ENCODE results near the gene MAD1L1.

The MAD1L1 gene

DNA sequence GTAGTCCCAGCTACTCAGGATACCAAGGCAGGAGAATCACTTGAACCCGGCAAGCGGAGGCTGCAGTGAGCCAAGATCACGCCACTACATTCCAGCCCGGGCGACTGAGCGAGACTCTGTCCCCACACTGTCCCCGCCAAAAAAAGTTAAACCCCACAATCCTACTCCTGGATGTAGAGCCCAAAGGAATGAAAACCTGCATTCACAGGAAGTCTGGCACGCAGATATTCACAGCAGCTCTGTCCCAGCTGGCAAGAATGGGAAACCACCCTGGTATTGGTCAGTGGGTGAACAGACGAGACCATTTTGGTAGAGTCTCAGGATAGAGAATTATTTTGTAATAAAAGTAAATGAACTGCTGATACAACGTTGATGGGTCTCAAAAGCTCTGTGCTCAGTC, 225.2 kb downstream of the MAD1L1 start:
- no peak for DNase-seq (ENCODE audit: low read depth, low spot score)
- TF ChIP-seq, protein P1, sequence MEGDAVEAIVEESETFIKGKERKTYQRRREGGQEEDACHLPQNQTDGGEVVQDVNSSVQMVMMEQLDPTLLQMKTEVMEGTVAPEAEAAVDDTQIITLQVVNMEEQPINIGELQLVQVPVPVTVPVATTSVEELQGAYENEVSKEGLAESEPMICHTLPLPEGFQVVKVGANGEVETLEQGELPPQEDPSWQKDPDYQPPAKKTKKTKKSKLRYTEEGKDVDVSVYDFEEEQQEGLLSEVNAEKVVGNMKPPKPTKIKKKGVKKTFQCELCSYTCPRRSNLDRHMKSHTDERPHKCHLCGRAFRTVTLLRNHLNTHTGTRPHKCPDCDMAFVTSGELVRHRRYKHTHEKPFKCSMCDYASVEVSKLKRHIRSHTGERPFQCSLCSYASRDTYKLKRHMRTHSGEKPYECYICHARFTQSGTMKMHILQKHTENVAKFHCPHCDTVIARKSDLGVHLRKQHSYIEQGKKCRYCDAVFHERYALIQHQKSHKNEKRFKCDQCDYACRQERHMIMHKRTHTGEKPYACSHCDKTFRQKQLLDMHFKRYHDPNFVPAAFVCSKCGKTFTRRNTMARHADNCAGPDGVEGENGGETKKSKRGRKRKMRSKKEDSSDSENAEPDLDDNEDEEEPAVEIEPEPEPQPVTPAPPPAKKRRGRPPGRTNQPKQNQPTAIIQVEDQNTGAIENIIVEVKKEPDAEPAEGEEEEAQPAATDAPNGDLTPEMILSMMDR (IDR thresholded peaks at IDR 0.05; ENCODE audit: low read depth, low read length) = no peak
- H3K4me3 ChIP-seq (ENCODE audit: low read depth, low read length) = no peak overlapping the region
- in situ Hi-C loops (cut with HindIII; ENCODE audit: low sequenced_read_pairs) = no loop called here

DNA sequence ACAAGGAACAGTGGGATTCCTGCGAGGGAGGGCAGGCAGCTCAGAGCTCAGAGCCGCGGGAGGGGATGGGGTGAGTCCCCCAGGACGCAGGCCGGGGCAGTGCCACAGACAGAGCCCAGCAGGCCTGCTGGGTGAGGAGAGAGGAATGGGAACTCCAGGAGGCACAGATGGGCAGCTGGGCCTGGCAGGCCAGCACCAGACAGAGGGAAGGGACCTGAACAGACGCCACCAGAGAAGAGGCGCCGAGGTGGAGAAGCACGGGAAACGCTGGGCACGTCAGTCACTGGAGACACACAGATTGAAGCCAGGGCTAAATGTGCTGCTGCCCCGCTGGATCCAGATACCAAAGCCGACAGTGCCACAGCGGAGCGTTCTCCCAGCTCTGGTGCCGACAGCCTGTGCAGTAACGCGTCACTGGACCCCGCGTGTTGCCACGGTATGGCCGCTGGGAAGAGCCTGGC, 225.8 kb downstream of the MAD1L1 start:
- TF ChIP-seq, protein P1 (IDR thresholded peaks at IDR 0.05; ENCODE audit: low read depth, low read length) = no peak
- DNase-seq (ENCODE audit: low read depth, low spot score) = no peak
- in situ Hi-C loops (cut with HindIII; ENCODE audit: low sequenced_read_pairs) = no loop called here

DNA sequence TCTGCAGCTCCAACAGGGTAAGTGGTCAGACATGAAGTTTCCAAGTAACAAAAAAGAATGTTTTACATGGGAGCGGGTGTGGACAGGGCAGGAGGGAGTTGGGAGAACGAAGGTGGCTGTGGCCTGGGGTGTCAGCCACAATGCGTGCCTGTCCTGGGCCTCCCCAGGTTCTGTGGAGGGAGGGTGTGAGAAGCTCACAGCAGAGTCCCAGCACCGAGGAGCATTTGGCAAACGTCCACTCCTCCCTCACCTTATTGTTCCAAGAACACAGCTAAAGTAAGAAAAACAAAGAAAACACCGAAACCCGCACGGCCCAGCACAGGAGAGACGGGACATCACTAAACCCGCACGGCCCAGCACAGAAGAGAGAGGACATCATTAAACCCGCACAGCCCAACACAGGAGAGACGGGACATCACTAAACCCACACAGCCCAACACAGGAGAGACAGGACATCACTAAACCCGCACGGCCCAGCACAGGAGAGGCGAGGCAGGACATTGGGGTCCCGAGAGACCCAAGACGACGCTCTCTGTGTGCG, 226.4 kb downstream of the MAD1L1 start:
- TF ChIP-seq, protein P1 (IDR thresholded peaks at IDR 0.05; ENCODE audit: low read depth, low read length) = no peak
- H3K4me3 ChIP-seq (ENCODE audit: low read depth, low read length) = no peak overlapping the region
- DNase-seq (ENCODE audit: low read depth, low spot score) = no peak
- in situ Hi-C loops (cut with HindIII; ENCODE audit: low sequenced_read_pairs) = no loop called here

More for the DNA sequence above, 225.8 kb downstream of the MAD1L1 start:
- no peak overlapping the region for H3K4me3 ChIP-seq (ENCODE audit: low read depth, low read length)

DNA sequence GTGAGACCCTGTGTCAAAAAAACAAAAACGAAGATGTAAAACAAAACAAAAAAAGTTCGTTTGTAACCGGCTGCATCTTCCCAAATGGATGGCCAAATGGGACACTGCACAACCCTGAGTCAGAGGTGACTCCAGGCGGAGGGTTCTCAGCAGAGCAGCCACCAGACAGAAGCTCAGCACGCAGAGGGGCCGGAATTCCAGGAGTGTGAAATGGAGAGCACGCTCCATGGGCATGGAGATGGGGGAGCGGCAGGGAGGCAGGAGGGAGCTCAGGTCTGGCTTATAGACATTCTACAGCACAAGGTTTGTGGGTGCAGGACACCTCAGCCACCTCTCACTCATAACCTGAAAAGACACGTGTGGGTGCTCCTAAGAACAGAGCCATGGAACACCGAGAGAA, 227.0 kb downstream of the MAD1L1 start:
- TF ChIP-seq, protein P1 (IDR thresholded peaks at IDR 0.05; ENCODE audit: low read depth, low read length) = no peak
- DNase-seq (ENCODE audit: low read depth, low spot score) = no peak
- in situ Hi-C loops (cut with HindIII; ENCODE audit: low sequenced_read_pairs) = no loop called here
- no peak overlapping the region for H3K4me3 ChIP-seq (ENCODE audit: low read depth, low read length)

DNA sequence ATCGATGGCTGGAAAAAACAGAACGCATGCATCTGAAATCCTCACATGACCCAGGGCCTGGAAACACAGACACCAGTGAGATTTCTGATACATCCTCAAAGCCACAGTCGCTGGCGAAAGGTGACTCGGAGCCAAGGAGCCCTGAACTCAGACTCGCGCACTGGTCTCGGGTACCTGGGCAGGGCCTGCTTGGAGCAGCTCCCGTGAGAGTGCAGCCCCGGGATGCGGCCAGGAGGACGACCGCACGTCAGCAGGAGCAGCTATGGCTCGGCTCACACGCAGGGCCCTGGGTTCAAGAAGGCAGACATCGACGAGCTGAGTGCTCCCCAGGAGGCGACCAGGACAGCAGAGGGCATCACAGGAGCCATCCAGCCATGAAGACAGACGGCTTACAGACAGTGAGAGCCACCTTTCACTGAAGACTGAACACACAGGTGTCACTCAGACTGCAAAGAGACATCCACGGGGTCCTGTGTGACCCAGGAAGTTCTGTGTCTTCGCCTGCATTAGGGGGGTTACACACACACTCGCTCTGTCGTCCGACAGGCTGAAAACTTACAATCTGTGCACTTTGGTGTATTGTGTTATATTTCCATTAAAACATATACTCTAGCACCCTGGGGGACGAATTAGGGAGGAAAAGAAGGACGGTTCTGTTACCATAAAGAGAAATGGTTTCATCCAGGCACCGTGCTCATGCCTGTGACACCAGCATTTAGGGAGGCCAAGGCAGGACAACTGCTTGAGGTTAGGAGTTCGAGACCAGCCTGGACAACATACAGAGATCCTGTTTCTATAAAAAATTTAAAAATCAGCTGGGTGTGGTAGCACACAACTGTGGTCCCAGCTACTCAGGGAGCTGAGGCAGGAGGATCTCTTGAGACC, 227.7 kb downstream of the MAD1L1 start:
- in situ Hi-C loops (cut with HindIII; ENCODE audit: low sequenced_read_pairs) = no loop called here
- no peak overlapping the region for H3K4me3 ChIP-seq (ENCODE audit: low read depth, low read length)
- DNase-seq (ENCODE audit: low read depth, low spot score) = no peak
- TF ChIP-seq, protein P1 (IDR thresholded peaks at IDR 0.05; ENCODE audit: low read depth, low read length) = no peak

DNA sequence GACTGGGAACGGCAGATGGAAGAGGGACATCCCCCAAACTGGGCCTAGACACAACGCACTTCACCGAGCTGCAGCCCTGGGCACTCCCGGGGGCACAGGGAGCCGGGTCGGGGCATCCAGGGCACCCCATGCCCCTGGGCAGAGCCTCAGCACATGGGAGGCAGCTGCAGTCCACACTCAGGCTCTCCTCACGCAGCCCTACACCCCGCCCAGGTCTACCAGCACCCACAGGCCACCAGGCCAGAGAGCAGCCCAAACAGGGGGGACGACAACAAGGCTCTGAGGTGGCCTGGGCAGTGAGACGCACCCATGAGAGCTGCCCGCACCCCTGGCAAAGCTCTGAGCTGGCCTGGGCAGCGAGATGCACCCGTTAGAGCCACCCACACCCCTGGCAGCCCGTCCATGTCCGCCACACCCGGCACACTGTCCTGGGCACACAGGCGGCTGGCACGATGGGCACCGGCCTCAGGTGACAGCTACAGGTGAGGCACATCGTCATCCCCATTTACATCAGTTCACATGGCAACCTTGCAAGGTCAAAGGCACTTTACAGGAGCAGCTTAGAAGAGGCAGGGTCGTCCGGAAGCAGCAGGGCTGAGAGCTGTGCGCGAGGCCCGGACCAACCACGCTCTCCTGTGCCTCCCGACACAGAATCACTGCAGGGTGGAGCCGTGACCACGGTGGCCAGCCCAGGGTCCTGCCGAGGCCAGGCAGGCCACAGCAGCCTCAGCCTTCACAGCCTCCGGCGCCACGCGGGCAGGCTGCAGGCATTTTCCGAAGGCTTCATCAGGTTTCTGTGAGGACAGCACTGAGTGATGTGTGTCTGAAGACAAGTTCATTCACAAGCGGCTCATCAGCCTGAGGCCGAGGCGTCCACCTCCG, 228.6 kb downstream of the MAD1L1 start:
- DNase-seq (ENCODE audit: low read depth, low spot score) = no peak
- TF ChIP-seq, protein P1 (IDR thresholded peaks at IDR 0.05; ENCODE audit: low read depth, low read length) = no peak
- H3K4me3 ChIP-seq (ENCODE audit: low read depth, low read length) = no peak overlapping the region
- in situ Hi-C loops (cut with HindIII; ENCODE audit: low sequenced_read_pairs) = no loop called here
